B cell (primary cell): ENCODE measurements around the gene MYL5. TPM values are rescaled to one million over a fixed set of nuclear protein-coding genes. Genes with fewer than 3 reads are reported as not detected.

ENCODE experiments used
- ATAC-seq: fragments of 200-7000 bp; cut with Tn5 transposase; one replicate; pipeline ENCODE4 v1.10.0; 2021; ENCODE audit warnings: low read depth, mild to moderate bottlenecking, moderate number of reproducible peaks, moderate library complexity
- CTCF ChIA-PET: fragments of 350-600 bp; sonication (Branson Sonifier 250); formaldehyde crosslinking; loops from one replicate; lab custom pipeline; 2021; ENCODE audit warnings: antibody characterized with exemption, inconsistent platforms; lab: Charles Lee
- POLR2A ChIA-PET: fragments of 350-600 bp; sonication (Branson Sonifier 250); formaldehyde crosslinking; loops from one replicate; lab custom pipeline; 2021; ENCODE audit warnings: antibody characterized with exemption; lab: Charles Lee
- DNase-seq: peaks from one replicate; pipeline ENCODE4 v3.0.0; 2013
- H2AFZ ChIP-seq: 2 replicates; pipeline ENCODE4 v1.6.1; 2012; ENCODE audit warnings: mild to moderate bottlenecking, low read depth, low read length; ENCODE audit not compliant: insufficient read depth, poor library complexity, severe bottlenecking
- H3K27ac ChIP-seq, 2 donors: 1 replicate in 1 of 2; 2 replicates in 1 of 2; pipeline ENCODE4 v1.5.1; 2012 to 2013; ENCODE audit warnings: low read length in 2 of 2, mild to moderate bottlenecking in 2 of 2, moderate library complexity in 1 of 2
- H3K27me3 ChIP-seq, 4 experiments: fragments of 200-600 bp in 1 of 4; sonication (generic) in 1 of 4; replicated peaks in 1 of 4; 1 replicate in 2 of 4; 2 replicates in 2 of 4; pipeline versions ENCODE4 v1.6.1 to v1.7.0; 2013 to 2016; ENCODE audit warnings: low read length in 3 of 4, mild to moderate bottlenecking in 2 of 4, mixed read lengths in 1 of 4, moderate library complexity in 1 of 4; ENCODE audit not compliant: insufficient read depth in 4 of 4, control insufficient read depth in 3 of 4; ENCODE audit errors: control extremely low read depth in 1 of 4
- H3K36me3 ChIP-seq, 2 experiments: replicated peaks in 1 of 2; 1 replicate in 1 of 2; 2 replicates in 1 of 2; pipeline versions ENCODE4 v1.6.1 to v1.7.1; 2013; ENCODE audit warnings: low read length in 1 of 2; ENCODE audit not compliant: insufficient read depth in 2 of 2, control insufficient read depth in 1 of 2; ENCODE audit errors: control extremely low read depth in 1 of 2, extremely low read depth in 1 of 2
- H3K4me1 ChIP-seq, 2 donors: fragments of 200-600 bp in 1 of 2; sonication (generic) in 1 of 2; 1 replicate in 1 of 2; 2 replicates in 1 of 2; pipeline versions ENCODE4 v1.5.1 to v1.6.1; 2013 to 2017; ENCODE audit warnings: low read length in 2 of 2; ENCODE audit not compliant: control insufficient read depth in 2 of 2, insufficient read depth in 2 of 2
- H3K4me2 ChIP-seq: replicated peaks from 2 replicates; pipeline ENCODE3; 2012; ENCODE audit warnings: mild to moderate bottlenecking, low read depth, low read length; ENCODE audit not compliant: poor library complexity, severe bottlenecking
- H3K4me3 ChIP-seq, 5 experiments: fragments of 200-600 bp in 1 of 5; sonication (generic) in 1 of 5; 1 replicate in 3 of 5; 2 replicates in 2 of 5; pipeline versions ENCODE4 v1.5.1 to v1.7.0; 2011 to 2016; ENCODE audit warnings: low read length in 4 of 5, mild to moderate bottlenecking in 4 of 5, low read depth in 2 of 5, control low read depth in 1 of 5, moderate library complexity in 1 of 5; ENCODE audit not compliant: insufficient read depth in 1 of 5; ENCODE audit errors: control extremely low read depth in 1 of 5, extremely low read depth in 1 of 5
- H3K79me2 ChIP-seq: fragments of 200-600 bp; sonication (generic); one replicate; pipeline ENCODE4 v1.6.0; 2016; ENCODE audit warnings: low read length; ENCODE audit not compliant: control insufficient read depth, insufficient read depth
- H3K9ac ChIP-seq: fragments of 200-600 bp; sonication (generic); 2 replicates; pipeline ENCODE4 v1.6.1; 2017; ENCODE audit warnings: mild to moderate bottlenecking, low read length, moderate library complexity
- H3K9me3 ChIP-seq, 3 donors: one replicate each; pipeline versions ENCODE4 v1.6.1 to v1.7.1; 2013; ENCODE audit warnings: low read length in 2 of 3; ENCODE audit not compliant: control insufficient read depth in 2 of 3, insufficient read depth in 1 of 3; ENCODE audit errors: control extremely low read depth in 1 of 3
- H4K20me1 ChIP-seq: 2 replicates; pipeline ENCODE4 v1.6.0; 2012; ENCODE audit warnings: mild to moderate bottlenecking, low read length; ENCODE audit not compliant: insufficient read depth, control insufficient read depth, poor library complexity, severe bottlenecking
- H3K27ac Mint-ChIP-seq: one replicate; pipeline ENCODE4 v1.8.0; 2021; ENCODE audit warnings: mixed read lengths
- H3K27me3 Mint-ChIP-seq: one replicate; pipeline ENCODE4 v1.8.0; 2021; ENCODE audit warnings: mixed read lengths
- H3K4me1 Mint-ChIP-seq: one replicate; pipeline ENCODE4 v1.8.0; 2021; ENCODE audit warnings: mixed read lengths
- H3K4me3 Mint-ChIP-seq: one replicate; pipeline ENCODE4 v1.8.0; 2021; ENCODE audit warnings: mixed read lengths
- H3K9me3 Mint-ChIP-seq: one replicate; pipeline ENCODE4 v1.8.0; 2022; ENCODE audit warnings: mixed read lengths; ENCODE audit not compliant: insufficient read depth
- EZH2 ChIP-seq: IDR thresholded peaks from 2 replicates; pipeline ENCODE4 v1.6.1; 2012; ENCODE audit warnings: borderline replicate concordance, low read depth, mild to moderate bottlenecking, moderate library complexity, low read length; ENCODE audit not compliant: insufficient read depth, poor library complexity, severe bottlenecking
- WGBS: methylation state at CpG from one replicate; pipeline ENCODE4 v1.1.5; 2013; ENCODE audit warnings: missing lambda C conversion rate; ENCODE audit not compliant: insufficient coverage; 5-methylcytosine and 5-hydroxymethylcytosine counted together
- intact Hi-C: fragments of 100-400 bp; cut with micrococcal nuclease; formaldehyde crosslinking; loops from one replicate; pipeline ENCODE4 v1.10.0; 2022
- polyA plus RNA-seq: library from polyadenylated mRNA; depleted of rRNA; stranded (reverse); fragments of >200 nt; gene quantifications from 2 replicates; pipeline ENCODE4 v1.2.3, GENCODE V29; 2012
- total RNA-seq, 2 donors: library from RNA; stranded (reverse); fragments of 120-200 nt in 1 of 2; gene quantifications; 1 replicate in 1 of 2; 2 replicates in 1 of 2; pipeline versions ENCODE4 v1.2.3 to v1.2.4, GENCODE V29; 2013 to 2022
- TF ChIP-seq, protein P1 (sequence below): fragments of 200-600 bp; IDR thresholded peaks from one replicate; pipeline ENCODE4 v1.8.0; 2022; ENCODE audit warnings: antibody characterized with exemption, mild to moderate bottlenecking

Gene MYL5
- total and polyA plus RNA-seq, 2 donors (not counting 1 experiment from before 2014, with no cell fraction given), result 16.9 to 38.3 TPM

DNA sequence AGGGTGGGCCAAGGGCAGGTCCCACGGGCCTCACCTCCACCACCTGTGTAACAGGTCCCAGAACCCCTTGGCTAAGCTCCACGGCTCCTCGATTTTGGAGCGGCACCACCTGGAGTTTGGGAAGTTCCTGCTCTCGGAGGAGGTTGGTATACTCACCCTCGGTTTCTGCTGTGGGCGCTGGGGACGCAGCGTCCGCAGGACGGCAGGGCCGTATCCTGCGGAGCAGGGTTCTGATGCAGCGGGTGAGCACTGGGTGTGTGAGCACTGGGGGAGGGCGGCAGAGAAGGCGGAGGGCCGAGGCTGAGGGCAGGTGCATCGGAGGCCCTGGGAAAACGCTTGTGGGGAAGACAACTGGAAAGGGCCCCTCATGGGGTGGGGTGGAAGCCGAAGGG, 11.3 kb upstream of the MYL5 start:
- ChIA-PET CTCF (interaction anchor here (1.0 kb wide), 1 partner anchor 10 kb away, joined by 3 read pairs; no protein-coding TSS in a partner anchor), POLR2A (interaction anchor here (0.7 to 1.5 kb wide), 2 partner anchors 11 to 111 kb away, joined by 6 to 11 read pairs; partner anchors contain the start of genes ATP5ME and MYL5)
- no peaks in the 10 kb centered on the region for H3K27me3 ChIP-seq
- no peaks in the 10 kb centered on the region for H3K27me3 Mint-ChIP-seq
- DNase-seq (no peak), ATAC-seq (no peak)
- H2AFZ ChIP-seq, result peak overlapping the region; percentile 96
- peak overlapping the region; percentile 52 to 88 for H3K27ac ChIP-seq
- peak overlapping the region; percentile 99 for H3K4me2 ChIP-seq
- peaks cover 9 to 17% of the 10 kb centered on the region in 2 donors for H3K4me1 ChIP-seq
- H3K9ac ChIP-seq, result peak overlapping the region; percentile 98
- no peak for TF ChIP-seq EZH2
- TF ChIP-seq, protein P1, sequence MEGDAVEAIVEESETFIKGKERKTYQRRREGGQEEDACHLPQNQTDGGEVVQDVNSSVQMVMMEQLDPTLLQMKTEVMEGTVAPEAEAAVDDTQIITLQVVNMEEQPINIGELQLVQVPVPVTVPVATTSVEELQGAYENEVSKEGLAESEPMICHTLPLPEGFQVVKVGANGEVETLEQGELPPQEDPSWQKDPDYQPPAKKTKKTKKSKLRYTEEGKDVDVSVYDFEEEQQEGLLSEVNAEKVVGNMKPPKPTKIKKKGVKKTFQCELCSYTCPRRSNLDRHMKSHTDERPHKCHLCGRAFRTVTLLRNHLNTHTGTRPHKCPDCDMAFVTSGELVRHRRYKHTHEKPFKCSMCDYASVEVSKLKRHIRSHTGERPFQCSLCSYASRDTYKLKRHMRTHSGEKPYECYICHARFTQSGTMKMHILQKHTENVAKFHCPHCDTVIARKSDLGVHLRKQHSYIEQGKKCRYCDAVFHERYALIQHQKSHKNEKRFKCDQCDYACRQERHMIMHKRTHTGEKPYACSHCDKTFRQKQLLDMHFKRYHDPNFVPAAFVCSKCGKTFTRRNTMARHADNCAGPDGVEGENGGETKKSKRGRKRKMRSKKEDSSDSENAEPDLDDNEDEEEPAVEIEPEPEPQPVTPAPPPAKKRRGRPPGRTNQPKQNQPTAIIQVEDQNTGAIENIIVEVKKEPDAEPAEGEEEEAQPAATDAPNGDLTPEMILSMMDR, result no peak
- H3K9me3 ChIP-seq, result peaks cover 0 to 17% (median 0%) of the 10 kb centered on the region in 3 donors
- H3K4me3 Mint-ChIP-seq, result peak overlapping the region; percentile 84
- 59% methylated on average over 20 of the region's 20 CpGs for WGBS
- peaks cover 9% of the 10 kb centered on the region for H3K79me2 ChIP-seq
- H4K20me1 ChIP-seq, result no peaks in the 10 kb centered on the region
- H3K9me3 Mint-ChIP-seq, result no peaks in the 10 kb centered on the region
- intact Hi-C loops, result loop anchor here (1.0 to 5.0 kb wide), 2 partner anchors 11 to 326 kb away; partner anchors contain the start of genes ATP5ME, MYL5 and ZNF141
- H3K4me1 Mint-ChIP-seq, result peaks cover 11% of the 10 kb centered on the region
- no peaks in the 10 kb centered on the region for H3K36me3 ChIP-seq
- H3K4me3 ChIP-seq, result peak overlapping the region in 4 of 5 experiments; percentile 68 to 85 (median 82)
- peak overlapping the region; percentile 89 for H3K27ac Mint-ChIP-seq
